GM21381 (cell line): Measurements from ENCODE around the gene EGFL6.
"Not testable (repeated sequence)": the region's sequence is repeated elsewhere in the genome, so short reads cannot be mapped to it uniquely, and the experiment has no call there.

Source experiments
- ATAC-seq: cut with Tn5 transposase; IDR thresholded peaks from one replicate; pipeline ENCODE4 v1.9.1; 2021; ENCODE audit warnings: mild to moderate bottlenecking, moderate library complexity; ENCODE audit not compliant: unreplicated experiment

EGFL6 gene

DNA sequence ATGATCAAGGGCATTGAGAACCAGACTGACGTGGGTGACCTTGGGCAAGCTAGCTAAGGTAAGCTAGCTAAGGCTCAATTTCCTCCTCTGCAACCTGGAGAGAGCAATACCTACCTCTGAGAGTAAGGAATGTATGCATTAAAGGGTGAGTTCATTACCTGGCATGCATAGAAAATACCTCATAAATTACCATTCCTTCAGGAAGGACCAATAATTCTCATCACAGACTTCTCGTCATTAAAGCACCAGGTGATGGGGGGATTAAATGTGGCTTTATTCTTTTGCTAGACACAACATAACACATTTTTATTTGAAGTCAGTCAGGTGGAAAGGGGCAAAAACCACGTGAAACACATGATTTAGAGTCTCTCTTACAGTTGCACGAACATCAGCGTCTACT, 21.5 kb downstream of the EGFL6 start:
- ATAC-seq, result no peak

DNA sequence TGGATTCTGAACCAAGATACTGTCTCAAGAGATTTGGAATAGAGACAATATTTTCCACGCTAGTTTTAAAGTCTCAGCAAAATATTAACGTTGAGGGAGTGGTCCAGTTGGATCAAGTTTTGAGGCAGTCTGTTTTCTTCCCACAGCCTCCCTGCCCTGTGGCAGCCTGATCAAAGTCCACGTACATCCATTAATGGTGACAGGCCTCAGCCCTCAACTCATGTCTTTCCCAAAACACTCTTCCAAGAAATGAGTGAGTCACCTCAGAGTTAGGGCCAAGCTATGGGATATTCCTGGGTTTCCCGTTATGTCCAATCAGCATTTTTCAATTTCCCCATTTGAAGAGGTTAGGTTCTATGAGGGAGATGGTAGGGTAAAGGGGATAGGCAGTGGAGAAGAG, 28.5 kb downstream of the EGFL6 start:
- no peak for ATAC-seq

DNA sequence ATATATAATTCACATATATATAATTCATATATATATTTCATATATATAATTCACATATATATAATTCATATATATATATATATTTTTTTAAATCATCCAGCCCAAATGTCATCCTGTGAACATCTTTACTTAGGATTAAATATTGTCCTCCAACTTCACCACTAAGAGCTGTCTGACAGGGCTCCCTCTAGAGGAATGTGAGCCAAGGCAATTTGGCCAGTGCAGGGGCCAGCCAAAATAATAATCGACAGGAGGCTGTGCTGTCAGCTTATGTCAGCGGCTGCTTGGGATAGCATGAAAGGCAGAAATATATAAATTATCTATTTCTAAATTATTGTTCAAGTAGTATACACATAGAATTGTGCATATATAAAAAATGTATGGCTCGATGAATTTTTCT, 29.5 kb downstream of the EGFL6 start:
- no peak for ATAC-seq

DNA sequence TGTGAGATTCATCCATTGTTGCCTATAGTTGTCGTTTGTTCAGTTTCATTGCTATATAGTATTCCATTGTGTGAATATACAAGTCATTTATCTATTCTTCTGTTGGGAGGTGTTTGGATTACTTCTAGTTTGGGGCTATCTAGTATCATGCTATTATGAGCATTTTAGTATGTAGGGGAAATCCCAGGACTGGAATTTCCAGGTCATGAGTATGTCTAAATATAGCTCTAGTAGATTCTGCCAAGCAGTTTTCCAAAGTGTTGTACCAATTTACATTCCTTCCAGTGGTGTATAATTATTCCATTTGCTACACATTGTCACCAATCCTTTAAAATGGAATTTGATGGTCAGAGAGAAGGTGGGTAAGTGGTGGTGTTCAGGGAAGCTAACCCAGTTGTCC, 30.1 kb downstream of the EGFL6 start:
- no peak for ATAC-seq

DNA sequence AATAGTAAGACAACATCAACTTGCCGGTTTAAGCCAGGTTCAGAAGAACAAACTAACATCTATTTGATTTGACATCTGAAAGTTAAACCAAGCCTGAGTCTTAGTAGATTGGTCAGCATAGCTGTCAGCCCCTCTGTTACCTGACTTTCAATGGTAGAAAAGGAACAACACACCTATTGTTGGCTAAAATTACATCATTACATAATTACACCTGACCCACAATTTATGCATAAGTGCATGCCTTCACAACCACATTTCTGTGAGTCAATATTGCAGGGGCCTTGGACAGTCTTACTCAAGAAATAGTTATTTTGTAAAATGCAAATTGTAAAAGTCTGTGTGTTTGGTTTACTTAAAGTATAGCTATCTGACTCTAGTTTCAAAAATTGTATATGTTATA, 36.2 kb downstream of the EGFL6 start:
- ATAC-seq, result no peak

DNA sequence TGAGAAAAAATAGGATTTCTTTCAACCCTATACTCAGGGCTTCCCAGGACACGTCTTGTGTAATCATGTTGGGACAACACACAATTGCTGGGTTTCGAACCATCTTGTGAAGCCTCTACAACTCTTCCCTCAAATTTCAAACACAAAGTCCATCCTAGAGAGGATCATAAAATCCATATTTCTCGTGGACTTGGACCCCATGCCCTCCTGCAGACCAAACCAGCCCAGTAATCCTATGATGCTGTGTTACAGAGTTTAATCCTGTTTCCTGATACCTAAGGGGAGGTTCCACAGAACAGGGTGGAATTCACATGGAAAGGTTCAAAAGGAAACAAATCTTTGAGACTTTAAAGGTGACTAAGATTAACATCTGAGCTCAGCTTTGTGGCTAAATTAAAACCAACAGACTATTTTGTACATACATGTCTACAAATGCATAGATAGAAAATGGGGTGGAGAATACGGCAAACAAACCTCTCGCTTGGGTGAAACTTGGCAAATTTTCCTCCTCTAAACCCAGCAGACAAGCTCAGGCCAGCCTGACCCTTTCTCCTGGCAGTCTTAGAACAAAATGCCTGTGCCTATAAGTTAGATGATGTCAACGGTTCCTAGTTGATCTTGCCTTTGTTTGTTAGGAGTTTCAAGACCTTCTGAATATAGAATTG, 38.1 kb downstream of the EGFL6 start:
- no peak for ATAC-seq

DNA sequence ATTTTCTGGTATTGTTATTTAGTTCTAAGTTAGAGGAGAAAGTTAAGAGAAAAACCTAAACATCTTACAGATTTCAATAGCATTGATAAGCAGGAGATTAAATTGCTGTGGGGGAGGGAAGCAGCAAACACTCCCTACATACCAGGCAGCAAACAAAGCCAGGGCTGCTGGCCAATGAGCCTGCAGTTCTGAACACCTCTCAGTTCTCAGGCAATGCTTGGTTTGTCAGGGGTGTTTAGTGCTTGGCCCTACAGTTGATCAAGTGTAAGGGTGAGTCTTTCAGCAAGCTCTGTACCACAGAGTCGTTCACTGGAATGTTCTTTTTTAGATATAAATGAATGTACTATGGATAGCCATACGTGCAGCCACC, 38.6 kb downstream of the EGFL6 start:
- no peak for ATAC-seq

DNA sequence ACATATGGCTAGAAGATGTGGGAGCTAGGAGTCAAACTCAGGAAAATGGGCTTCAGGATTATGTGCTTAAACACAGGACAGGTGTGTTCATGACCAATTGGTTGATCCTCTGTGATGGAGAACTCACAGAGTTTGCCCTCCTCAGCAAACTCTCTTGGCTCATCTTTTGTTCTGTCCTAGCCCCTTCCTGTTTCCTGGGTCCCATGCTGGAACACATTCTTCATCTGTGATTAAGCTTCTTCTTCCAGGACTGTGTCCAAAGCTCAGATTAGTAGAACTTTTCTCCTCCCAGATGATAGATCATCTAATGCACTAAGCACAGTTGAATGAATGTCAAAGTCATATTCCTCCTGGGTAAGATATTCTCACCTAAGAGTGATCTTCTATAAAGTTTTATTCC, 44.8 kb downstream of the EGFL6 start:
- ATAC-seq, result no peak

DNA sequence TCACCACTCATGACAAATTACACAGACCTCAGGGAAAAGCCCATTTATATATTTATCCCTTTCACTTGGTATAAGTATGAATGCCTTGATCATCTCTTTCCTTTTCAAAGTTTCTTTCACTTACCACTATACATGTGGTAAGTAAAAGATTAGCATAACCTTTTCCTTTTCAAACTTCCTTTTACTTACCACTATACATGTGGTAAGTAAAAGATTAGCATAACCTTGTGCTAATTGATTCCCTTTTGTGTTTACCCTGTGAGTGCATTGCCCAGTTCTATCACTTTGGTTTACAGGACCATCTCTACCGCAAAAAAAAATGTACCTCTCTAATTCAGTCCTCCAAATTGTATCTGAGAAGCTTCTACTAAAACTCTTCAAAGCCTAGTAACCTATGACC, 50.8 kb downstream of the EGFL6 start:
- no peak for ATAC-seq

DNA sequence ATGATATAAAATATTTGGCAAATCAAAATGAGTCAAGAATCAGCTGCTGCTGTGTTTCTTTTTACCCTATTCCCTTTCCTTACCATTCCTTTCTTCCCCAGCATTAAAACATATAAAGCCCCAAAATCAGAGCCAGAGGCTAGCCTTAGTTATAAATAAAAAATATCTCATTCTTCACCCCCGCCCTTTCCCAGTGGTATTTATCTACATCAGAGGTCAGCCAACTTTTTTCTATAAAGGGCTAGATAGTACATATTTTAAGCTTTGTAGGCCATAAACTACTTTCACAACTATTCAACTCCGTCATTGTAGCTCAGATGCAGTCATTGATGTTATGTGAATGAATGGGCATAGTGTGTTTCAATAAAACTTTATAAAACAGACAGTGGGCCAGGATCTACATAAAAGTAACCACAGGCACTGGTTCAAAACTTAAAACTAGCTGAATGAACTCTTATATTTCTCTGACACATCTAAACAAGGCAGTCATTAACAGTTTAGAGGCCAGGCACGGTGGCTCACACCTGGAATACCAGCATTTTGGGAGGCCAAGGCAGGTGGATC, 53.1 kb downstream of the EGFL6 start:
- no peak for ATAC-seq

DNA sequence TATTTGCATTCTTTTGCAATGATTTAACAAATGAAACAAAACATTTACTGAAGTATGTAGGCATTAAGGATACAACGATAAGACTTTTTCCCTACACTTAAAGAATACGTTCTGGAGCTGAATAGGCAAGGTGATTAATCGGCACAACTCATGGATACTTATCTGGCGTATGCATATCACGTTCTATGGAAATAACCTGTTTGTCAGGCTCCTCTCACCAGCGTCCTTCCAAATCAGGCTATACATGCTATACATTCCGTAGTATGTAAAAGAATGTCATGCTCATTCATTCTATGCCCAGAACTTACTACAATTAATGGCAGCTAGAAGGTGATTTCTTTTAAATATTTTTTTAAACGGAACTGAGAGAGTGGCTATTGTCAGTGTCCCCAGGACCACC, 57.9 kb downstream of the EGFL6 start:
- ATAC-seq, result no peak

DNA sequence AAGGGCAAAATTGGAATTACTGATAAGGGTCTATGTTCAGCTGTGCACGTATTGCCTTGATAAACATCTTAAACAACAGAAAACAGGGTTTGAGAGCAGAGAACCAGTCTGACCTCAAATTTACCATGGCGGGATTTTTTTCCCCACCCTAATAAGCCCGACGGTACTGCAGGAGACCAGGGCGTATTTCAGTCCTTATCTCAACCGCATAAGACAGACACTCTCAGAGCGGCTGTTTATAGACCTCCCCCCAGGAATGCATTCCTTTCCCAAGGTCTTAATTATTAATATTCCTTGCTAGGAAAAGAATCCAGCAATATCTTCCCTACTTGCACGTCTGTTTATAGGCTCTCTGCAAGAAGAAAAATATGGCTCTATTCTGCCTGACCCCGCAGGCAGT, 67.8 kb downstream of the EGFL6 start:
- not testable (repeated sequence) for ATAC-seq

DNA sequence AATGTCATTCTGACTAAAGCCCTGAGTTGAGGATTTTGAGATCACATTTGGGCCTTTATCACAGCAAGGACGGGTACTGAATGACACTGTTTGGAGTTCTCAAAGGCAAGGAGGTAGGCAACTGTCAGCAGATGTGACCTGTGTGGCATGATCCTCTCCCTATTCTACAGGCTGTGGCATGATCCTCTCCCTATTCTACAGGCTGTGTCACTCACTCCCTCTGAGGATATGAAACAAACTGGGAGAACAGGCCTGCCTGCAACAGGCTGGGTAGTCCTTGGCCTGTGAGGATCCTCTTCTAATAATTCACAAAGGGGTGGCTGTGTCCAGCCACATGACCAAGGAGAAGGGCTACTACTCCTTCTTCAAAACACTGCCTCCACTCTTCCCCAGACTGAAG, 68.6 kb downstream of the EGFL6 start:
- no peak for ATAC-seq

DNA sequence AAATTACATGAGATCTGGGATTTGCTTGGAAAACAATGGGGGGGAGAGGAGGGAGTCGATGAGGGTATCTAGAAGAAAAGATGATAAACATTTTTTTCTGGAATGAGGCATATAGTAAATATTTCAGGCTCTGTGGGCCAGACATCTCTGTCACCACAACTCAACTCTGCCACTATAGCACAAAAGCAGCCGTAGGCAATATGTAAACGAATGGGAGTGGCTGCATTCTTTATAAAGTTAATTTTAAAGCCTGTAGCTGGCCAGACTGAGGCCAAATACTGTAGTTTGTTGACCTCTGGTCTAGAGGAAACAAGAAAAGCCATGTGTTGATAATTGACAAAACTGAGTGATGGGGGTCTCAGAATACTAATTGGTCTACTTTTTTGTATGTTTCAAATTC, 69.4 kb downstream of the EGFL6 start:
- ATAC-seq, result no peak

DNA sequence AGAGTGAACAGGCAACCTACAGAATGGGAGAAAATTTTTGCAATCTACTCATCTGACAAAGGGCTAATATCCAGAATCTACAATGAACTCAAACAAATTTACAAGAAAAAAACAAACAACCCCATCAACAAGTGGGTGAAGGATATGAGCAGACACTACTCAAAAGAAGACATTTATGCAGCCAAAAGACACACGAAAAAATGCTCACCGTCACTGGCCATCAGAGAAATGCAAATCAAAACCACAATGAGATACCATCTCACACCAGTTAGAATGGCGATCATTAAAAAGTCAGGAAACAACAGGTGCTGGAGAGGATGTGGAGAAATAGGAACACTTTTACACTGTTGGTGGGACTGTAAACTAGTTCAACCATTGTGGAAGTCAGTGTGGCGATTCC, 72.3 kb downstream of the EGFL6 start:
- not testable (repeated sequence) for ATAC-seq

DNA sequence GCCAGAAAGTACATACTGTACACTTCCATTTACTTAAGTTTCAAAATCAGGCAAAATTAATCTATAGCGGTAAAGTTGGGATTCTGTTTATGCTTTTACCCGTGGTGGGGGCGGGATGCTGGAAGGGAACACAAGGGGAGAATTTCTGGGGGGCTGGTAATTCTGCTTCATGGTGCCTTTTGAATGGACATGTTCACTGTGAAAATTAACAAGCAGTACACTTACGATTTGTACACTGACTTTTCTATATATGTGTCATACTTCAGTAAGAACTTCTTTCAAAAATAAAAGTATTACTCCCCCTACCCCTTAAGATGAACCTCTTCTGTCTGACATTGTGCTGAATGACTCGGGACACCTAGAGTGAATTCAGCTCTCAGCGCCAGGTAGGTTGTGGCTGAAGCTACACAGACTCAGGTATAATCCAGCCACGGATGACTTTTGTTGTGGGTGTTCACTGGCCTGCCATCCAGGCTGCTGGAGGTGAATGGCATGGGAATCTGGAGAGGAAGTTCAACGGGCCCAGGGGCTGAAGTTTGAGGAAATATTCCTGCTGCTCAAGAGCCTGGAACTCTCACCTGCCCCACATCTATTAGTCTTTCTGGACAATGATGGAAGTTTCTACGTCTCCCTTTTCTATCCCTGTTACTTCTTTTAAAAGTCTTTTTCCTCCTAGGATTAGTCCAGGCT, 76.2 kb downstream of the EGFL6 start:
- ATAC-seq, result no peak

DNA sequence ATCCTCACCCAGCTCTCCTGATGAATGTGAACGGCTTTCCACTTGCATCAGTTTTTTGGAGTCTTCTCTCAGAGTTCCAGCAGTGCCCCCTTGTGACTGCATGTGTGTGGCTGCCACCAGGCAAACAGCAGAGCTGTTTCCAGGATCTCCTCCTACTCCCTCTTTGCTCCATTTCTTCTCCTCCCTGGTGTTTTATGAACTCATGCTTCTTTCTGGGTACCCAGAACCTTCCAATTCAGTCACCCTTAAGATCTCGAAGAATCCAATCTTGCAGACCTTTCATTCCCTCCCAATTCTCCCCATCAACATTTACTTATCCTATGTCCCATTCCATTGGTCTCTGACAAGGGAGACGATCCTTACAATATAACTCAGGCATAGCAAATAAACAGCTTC, 76.8 kb downstream of the EGFL6 start:
- no peak for ATAC-seq

DNA sequence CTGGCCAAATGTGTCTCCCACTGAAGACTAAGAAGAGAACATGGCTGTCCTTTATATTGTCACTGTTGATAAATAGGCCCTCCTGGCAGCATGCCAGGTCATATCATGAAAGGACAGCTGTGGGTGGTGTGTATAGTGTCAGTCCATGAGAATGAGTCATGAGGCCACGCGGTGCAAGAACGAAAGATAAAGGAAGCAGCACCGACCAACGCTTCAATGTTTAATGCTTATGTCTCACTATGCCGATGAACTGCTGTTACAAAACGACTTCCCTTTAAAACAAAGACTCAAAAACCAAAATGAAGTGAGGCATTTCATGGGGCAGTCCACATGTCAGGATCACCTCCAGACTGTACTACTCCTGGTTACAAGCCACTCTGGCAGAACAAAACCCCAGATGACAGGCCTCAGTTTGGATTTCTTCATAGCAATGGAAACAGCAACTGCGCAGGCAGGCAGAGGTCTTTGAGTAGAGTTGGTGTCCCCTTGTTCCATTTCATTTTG, 78.4 kb downstream of the EGFL6 start:
- no peak for ATAC-seq

DNA sequence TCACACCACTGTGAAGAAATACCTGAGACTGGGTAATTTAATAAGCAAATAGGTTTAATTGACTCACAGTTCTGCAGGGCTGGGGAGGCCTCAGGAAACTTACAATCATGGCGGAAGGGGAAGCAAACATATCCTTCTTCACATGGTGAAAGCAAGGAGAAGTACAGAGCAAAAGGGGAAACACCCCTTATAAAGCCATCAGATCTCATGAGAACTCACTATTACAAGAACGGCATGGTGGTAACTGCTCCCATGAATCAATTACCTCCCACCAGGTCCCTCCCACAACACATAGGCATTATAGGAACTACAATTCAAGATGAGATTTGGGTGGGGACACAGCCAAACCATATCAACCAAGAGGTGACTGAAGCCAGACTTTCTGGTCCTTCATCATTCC, 78.9 kb downstream of the EGFL6 start:
- not testable (repeated sequence) for ATAC-seq

DNA sequence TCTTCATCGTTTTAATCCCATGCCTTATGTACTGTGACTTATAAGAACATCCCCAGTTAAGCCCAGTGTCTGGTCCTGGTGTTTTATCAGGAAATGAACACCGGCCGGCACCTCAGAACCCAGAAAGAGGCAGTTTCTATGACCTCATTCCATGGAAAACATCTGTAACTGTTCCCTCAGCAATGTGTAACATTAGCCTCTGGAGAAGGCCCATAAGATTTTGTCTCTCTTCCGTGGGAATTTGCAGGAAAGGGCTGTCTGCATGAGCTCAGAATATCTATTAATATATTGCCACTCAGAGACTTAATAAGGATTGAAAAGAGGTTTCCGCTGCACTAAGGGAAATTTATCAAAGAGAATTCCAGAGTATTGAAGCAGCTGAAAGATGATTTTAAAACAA, 80.4 kb downstream of the EGFL6 start:
- ATAC-seq, result no peak

DNA sequence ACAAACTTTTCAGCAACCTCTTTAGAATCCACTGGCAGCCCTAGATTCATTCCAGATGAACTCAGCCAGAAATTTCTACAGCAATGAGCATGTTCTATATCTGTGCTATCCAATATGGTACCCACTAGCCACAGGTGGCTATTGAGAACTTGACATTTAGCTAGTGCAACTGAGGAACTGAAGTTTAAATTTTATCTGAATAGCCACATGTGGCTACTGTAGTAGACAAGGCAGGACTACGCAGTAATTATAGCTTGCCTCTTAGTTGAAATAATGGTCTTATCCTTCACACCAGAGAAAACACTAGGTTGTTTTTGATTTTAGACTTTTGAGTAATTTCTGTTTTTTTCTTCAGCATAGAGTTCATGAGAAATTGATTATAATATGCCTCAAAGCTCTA, 80.9 kb downstream of the EGFL6 start:
- ATAC-seq, result no peak

DNA sequence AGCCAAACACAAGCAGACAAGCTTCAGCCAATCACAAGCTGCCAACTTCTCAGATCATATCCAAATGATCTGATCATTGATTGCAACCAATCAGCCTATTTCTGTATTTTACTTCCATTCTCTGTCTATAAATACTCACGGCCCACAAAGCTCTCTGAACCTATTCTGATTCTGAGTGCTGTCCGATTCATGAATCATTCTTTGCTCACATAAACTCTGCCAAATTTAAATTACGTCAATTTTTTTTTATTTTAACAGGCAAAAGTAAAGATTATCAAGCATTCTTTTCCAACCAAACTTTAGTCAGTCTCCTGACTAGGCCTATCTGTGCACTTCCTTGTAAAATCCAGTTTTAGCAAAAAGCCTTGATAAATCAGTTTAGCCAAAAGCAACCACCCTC, 81.7 kb downstream of the EGFL6 start:
- no peak for ATAC-seq
